Measurements from ENCODE around the gene PTGFRN.
A peak's percentile ranks its signal among the peaks of the same experiment; 100 is the strongest.

The PTGFRN gene

DNA sequence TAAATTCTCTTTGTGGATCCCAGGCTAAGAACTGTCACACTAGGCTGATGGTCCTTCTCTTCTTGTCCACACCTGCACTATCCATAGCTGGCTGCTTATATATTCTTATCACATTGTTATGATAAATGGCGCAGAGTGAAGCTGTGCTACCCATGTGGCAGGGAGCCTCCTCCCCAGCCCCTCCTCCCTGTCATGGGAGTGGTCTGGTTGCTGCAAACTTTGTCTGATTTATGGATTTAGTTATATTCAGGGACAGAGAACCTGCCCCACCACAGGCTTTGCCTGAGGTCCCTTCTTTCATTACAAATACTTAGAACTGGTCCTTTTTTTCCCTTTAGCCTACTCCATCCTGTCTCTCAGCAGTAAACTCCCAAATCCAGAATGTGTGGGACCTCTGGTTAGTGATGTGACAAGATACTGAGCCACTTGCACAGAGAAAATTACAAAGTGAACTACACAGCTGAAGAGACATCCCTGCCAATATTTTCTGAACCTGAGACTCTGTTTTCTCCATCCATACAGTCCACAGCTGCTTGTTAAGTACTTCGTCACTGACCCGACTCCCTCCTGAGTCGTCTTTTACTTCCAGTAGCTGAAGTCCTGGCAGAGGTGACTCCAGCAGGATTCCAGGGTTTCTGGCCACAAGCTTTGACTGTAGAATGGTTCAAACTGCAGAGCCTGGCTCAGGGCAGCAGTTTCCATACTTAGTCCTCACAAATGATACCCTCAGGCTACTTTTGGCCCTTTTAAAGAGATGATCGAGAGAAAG lies 37.6 kb downstream of the PTGFRN start:
- H3K4me3 ChIP-seq (replicated peaks; ENCODE audit: low read depth, low read length): no peak overlapping the region
- no peak for DNase-seq (ENCODE audit: extremely low read depth, low read depth)
- TF ChIP-seq, protein P1, sequence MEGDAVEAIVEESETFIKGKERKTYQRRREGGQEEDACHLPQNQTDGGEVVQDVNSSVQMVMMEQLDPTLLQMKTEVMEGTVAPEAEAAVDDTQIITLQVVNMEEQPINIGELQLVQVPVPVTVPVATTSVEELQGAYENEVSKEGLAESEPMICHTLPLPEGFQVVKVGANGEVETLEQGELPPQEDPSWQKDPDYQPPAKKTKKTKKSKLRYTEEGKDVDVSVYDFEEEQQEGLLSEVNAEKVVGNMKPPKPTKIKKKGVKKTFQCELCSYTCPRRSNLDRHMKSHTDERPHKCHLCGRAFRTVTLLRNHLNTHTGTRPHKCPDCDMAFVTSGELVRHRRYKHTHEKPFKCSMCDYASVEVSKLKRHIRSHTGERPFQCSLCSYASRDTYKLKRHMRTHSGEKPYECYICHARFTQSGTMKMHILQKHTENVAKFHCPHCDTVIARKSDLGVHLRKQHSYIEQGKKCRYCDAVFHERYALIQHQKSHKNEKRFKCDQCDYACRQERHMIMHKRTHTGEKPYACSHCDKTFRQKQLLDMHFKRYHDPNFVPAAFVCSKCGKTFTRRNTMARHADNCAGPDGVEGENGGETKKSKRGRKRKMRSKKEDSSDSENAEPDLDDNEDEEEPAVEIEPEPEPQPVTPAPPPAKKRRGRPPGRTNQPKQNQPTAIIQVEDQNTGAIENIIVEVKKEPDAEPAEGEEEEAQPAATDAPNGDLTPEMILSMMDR (IDR thresholded peaks at IDR 0.05; ENCODE audit: low read depth, low read length, missing control alignments): no peak

DNA sequence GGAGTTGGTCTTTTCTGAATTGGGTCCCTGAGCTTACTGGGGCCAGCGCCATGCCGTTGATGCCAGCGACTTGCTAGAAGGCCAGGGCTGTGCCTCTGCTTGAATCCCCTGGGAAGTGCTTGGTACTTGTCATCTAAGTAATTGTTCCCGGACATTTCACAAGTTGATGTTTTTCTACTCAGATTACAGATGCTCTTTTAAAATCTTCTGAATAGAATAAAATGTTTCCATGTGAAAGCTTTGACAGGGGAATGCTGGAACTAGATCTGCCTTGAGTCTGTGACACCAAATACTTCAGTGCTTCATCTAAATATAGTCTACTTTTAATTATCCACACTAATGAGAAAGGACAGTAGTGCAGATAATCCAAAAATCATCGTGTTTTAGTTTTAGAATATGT lies 38.3 kb downstream of the PTGFRN start:
- no peak overlapping the region for H3K4me3 ChIP-seq (replicated peaks; ENCODE audit: low read depth, low read length)
- TF ChIP-seq, protein P1 (IDR thresholded peaks at IDR 0.05; ENCODE audit: low read depth, low read length, missing control alignments): no peak
- DNase-seq (ENCODE audit: extremely low read depth, low read depth): no peak

DNA sequence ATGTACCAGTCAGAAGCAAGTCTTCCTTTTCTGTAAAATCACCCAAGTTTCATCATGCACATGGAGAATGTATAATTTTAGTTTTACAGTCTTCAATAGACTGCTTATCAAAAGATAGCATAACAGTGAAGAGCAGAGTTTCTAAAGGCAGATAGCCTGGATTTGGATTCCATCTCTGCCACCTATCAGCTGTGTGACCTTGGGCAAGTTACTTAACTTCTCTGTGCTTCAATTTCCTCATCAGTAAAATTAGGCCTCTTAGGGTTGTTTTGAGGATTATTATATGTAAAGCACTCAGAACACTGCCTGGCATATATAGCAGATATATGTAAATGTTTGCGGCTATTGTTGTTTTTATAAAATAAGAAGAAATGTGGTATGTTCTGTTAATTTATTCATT lies 38.9 kb downstream of the PTGFRN start:
- no peak for DNase-seq (ENCODE audit: extremely low read depth, low read depth)
- no peak overlapping the region for H3K4me3 ChIP-seq (replicated peaks; ENCODE audit: low read depth, low read length)
- TF ChIP-seq, protein P1 (IDR thresholded peaks at IDR 0.05; ENCODE audit: low read depth, low read length, missing control alignments): no peak

DNA sequence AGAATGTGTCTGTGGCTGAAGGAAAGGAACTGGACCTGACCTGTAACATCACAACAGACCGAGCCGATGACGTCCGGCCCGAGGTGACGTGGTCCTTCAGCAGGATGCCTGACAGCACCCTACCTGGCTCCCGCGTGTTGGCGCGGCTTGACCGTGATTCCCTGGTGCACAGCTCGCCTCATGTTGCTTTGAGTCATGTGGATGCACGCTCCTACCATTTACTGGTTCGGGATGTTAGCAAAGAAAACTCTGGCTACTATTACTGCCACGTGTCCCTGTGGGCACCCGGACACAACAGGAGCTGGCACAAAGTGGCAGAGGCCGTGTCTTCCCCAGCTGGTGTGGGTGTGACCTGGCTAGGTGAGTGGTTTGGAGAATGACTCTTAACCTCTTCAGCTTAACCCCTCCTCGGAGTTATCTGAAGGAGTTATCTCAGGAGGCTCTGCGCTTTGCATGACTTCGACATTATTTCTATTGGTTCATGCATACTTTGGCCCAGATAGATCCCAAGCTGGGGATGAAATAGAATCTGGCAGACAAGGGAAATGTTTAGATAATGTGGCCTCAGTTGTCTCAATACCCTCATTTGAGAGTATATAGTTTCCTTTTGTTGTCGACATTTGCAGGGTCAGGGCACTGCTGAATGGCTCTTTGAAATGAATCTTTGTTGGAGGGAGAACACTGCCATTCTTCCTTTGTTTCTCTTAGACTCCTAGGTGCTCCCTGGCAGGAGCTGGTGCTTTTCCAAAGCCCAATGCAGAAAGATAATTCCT lies 39.7 kb downstream of the PTGFRN start:
- H3K4me3 ChIP-seq (replicated peaks; ENCODE audit: low read depth, low read length): no peak overlapping the region
- TF ChIP-seq, protein P1 (IDR thresholded peaks at IDR 0.05; ENCODE audit: low read depth, low read length, missing control alignments): no peak
- DNase-seq (ENCODE audit: extremely low read depth, low read depth): no peak

DNA sequence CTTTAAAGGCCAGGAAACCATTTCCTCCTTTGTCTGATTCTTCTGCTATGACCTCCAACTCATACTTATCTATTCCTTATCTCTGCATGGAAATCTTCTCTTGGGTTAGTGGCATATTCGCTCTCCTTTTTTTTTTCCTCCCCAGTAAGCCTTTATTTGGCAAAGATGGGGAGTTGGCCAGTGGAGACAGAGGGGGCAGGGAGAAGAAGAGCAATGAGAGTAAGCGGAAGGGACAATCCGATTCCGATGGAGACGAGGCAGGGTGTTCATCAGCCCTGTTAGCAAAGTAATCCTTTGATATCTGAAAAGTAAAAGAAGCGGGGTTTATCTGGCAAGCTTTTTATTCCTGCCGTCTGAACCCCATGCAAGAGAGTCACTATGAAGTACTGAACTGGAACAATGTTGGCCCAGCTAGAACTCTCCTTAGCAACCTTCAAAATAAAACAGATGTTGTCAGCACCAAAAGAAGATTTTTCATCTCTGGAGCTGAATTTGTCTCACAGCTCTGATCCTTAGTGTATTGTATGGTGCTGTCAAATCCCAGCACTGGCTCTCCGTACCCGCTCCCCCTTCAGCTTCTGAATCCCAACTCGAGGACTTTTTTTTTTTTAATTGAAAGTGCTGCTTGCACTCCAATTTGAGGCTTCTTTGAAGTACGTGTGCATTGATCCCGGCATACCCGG lies 40.9 kb downstream of the PTGFRN start:
- no peak overlapping the region for H3K4me3 ChIP-seq (replicated peaks; ENCODE audit: low read depth, low read length)
- TF ChIP-seq, protein P1 (IDR thresholded peaks at IDR 0.05; ENCODE audit: low read depth, low read length, missing control alignments): no peak
- no peak for DNase-seq (ENCODE audit: extremely low read depth, low read depth)

DNA sequence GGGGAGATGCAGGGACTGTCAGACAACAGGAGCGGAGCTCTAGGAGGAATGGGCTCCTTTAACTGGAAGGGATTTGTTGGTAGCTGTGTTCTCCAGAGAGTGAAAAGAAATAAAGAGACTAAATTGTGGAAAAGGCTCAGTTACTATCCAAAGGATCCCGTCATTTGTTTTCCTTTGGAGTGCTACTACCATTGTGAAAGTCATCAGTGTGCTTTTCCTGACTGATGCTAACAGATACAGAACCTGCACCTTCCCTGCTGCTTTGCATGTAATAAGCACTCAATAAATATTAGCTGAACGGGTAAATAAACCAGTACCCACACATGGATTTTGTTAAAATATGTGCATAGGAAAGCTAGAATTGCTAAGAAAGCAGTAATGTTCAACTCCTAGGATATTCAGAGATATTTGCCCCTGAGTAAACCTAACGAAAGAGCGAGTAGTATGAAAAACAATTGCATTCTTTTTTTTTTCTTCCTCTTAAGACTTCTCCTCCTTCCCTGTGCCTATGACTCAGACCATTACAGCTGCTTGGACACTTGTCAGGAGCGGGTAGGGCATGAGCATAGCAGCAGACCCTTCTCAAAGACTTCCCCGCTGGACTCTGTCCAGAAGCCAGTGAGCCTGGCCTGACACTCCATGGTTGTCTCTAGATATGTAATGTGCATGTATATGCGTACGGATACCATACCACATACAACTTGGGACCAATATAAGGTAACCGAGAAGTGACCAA lies 41.7 kb downstream of the PTGFRN start:
- DNase-seq (ENCODE audit: extremely low read depth, low read depth): peak; percentile 24
- TF ChIP-seq, protein P1 (IDR thresholded peaks at IDR 0.05; ENCODE audit: low read depth, low read length, missing control alignments): no peak
- no peak overlapping the region for H3K4me3 ChIP-seq (replicated peaks; ENCODE audit: low read depth, low read length)
